Dermis microvascular lymphatic vessel endothelial cell (primary cell): ENCODE measurements around the gene NKD2. TPM values are rescaled to one million over a fixed set of nuclear protein-coding genes. Genes with fewer than 3 reads are reported as not detected.

Experiments
- total RNA-seq: library from RNA; depleted of rRNA; stranded (reverse); fragments of >200 nt; gene quantifications from 2 replicates; pipeline ENCODE4 v1.2.1, GENCODE V29; 2014

Gene NKD2
- total RNA-seq, 1 donor from 2014 or later, result 0.13 TPM

Other genes with a start within 250 kb of the NKD2 start
- gene ZDHHC11B, start 224.1 kb upstream of the NKD2 start, total RNA-seq, result not detected in 2 replicates
- 0.26 and 1.5 TPM in 2 replicates for gene ZDHHC11, start 157.8 kb upstream of the NKD2 start, total RNA-seq
- gene BRD9, start 116.0 kb upstream of the NKD2 start, total RNA-seq, result 26.6 and 31.6 TPM in 2 replicates
- gene TRIP13, start 115.9 kb upstream of the NKD2 start, total RNA-seq, result 8.7 and 19.4 TPM in 2 replicates
- 20.2 and 32.2 TPM in 2 replicates for gene SLC12A7, start 103.3 kb downstream of the NKD2 start, total RNA-seq
- gene SLC6A19, start 192.8 kb downstream of the NKD2 start, total RNA-seq, result not detected in 2 replicates
- not detected in 2 replicates for gene SLC6A18, start 216.6 kb downstream of the NKD2 start, total RNA-seq